Gastrocnemius medialis (tissue), 4 donors: ENCODE data around the gene ESPN.

Experiments used
- CTCF ChIP-seq, 5 experiments: fragments of 450-650 bp in 3 of 5; fragments of 200-600 bp in 2 of 5; sonication (generic) in 2 of 5; IDR thresholded peaks in 4 of 5; conservative IDR thresholded peaks in 1 of 5; 1 replicate in 4 of 5; 2 replicates in 1 of 5; pipeline ENCODE4 v1.5.1; 2016 to 2019; ENCODE audit warnings: antibody characterized with exemption in 5 of 5, mild to moderate bottlenecking in 3 of 5, moderate library complexity in 3 of 5
- POLR2A ChIP-seq, 2 donors: fragments of 450-650 bp; IDR thresholded peaks; one replicate each; pipeline ENCODE4 v1.6.1; 2017; ENCODE audit warnings: antibody characterized with exemption in 2 of 2, mild to moderate bottlenecking in 2 of 2, moderate library complexity in 2 of 2

- TF ChIP-seq CTCF (IDR thresholded peaks at IDR 0.05 in 4 of 5, conservative IDR thresholded peaks at IDR 0.05 in 1 of 5) (no peak), POLR2A (IDR thresholded peaks at IDR 0.05) (no peak)
Observed at GRCh38 chr1:6481820-6482219, 57.2 kb downstream of the ESPN start.
